Lower lobe of right lung (tissue), 2 donors: ENCODE measurements around the gene RABGEF1. TPM values are rescaled to one million over a fixed set of nuclear protein-coding genes. Genes with fewer than 3 reads are reported as not detected.
"Not testable (repeated sequence)": the region's sequence is repeated elsewhere in the genome, so short reads cannot be mapped to it uniquely, and the experiment has no call there.

Experiments used
- ATAC-seq, 2 donors: fragments of 200-7000 bp; cut with Tn5 transposase; one replicate each; pipeline ENCODE4 v1.9.1; 2020 to 2022; ENCODE audit warnings: mild to moderate bottlenecking in 2 of 2, moderate library complexity in 2 of 2
- DNase-seq: peaks from one replicate; pipeline ENCODE4 v3.0.0-alpha.2; 2020
- H3K27ac ChIP-seq: fragments of 200-600 bp; one replicate; pipeline ENCODE4 v1.8.0; 2022
- H3K27me3 ChIP-seq: fragments of 200-600 bp; one replicate; pipeline ENCODE4 v1.8.0; 2022; ENCODE audit warnings: low read depth
- H3K36me3 ChIP-seq: fragments of 200-600 bp; one replicate; pipeline ENCODE4 v1.8.0; 2022; ENCODE audit warnings: mild to moderate bottlenecking
- H3K4me1 ChIP-seq: fragments of 200-600 bp; one replicate; pipeline ENCODE4 v1.8.0; 2022
- H3K4me3 ChIP-seq: fragments of 200-600 bp; one replicate; pipeline ENCODE4 v1.8.0; 2022; ENCODE audit warnings: mild to moderate bottlenecking
- H3K9me3 ChIP-seq: fragments of 200-600 bp; one replicate; pipeline ENCODE4 v1.8.0; 2022
- intact Hi-C: fragments of 100-400 bp; cut with DNase I; formaldehyde crosslinking; loops from one replicate; pipeline ENCODE4 v1.11.0; 2022
- total RNA-seq: library from RNA; stranded (reverse); fragmentation: NEBNext Ultra II Directional; extraction: Animal tissue kit (Norgen Biotek cat#: 25700); gene quantifications from one replicate; pipeline ENCODE4 v1.2.1, GENCODE V29; 2021
- TF ChIP-seq, protein P1 (sequence below): fragments of 200-600 bp; IDR thresholded peaks from one replicate; pipeline ENCODE4 v1.8.0; 2022; ENCODE audit warnings: antibody characterized with exemption, mild to moderate bottlenecking
- donor health status: DM: no; HTN: yes; CAD: no; lungs with severe emphysema.

RABGEF1 gene
- total RNA-seq, 1 donor from 2014 or later: 24.1 TPM

- Histone ChIP-seq H3K27ac (no peak overlapping the region), H3K4me3 (no peak overlapping the region), H3K4me1 (no peaks in the 10 kb centered on the region), H3K9me3 (no peaks in the 10 kb centered on the region), H3K36me3 (peaks cover 77% of the 10 kb centered on the region), H3K27me3 (no peaks in the 10 kb centered on the region)
- DNase-seq (no peak), ATAC-seq (no peak)
- TF ChIP-seq, protein P1, sequence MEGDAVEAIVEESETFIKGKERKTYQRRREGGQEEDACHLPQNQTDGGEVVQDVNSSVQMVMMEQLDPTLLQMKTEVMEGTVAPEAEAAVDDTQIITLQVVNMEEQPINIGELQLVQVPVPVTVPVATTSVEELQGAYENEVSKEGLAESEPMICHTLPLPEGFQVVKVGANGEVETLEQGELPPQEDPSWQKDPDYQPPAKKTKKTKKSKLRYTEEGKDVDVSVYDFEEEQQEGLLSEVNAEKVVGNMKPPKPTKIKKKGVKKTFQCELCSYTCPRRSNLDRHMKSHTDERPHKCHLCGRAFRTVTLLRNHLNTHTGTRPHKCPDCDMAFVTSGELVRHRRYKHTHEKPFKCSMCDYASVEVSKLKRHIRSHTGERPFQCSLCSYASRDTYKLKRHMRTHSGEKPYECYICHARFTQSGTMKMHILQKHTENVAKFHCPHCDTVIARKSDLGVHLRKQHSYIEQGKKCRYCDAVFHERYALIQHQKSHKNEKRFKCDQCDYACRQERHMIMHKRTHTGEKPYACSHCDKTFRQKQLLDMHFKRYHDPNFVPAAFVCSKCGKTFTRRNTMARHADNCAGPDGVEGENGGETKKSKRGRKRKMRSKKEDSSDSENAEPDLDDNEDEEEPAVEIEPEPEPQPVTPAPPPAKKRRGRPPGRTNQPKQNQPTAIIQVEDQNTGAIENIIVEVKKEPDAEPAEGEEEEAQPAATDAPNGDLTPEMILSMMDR: no peak
- intact Hi-C loops: no loop called here
Observed at GRCh38 chr7:66776800-66777442, 36.4 kb downstream of the RABGEF1 start.

DNA sequence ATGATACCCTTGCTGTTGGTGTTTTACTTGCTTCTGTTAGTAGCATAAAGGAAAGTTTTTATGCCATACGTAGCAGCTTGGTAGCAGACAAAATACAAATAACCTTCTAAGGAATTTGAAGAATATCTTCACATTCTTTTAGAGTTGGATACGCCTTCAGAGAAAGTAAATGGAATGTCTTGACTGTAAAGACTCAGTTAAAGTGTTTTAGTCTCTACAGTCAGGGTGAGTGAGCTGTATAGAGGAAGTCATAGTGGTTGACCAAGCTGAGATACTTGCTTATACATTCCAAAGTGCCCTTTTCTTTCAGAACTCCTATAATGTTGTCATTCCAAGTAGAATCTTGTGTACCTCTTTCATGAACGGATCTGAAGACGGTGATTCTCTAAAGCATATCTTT is 37.7 kb downstream of the RABGEF1 start:
- H3K9me3 ChIP-seq: no peaks in the 10 kb centered on the region
- no peak overlapping the region for H3K27ac ChIP-seq
- H3K36me3 ChIP-seq: peaks cover 78% of the 10 kb centered on the region
- H3K4me3 ChIP-seq: no peak overlapping the region
- H3K4me1 ChIP-seq: no peaks in the 10 kb centered on the region
- TF ChIP-seq, protein P1: no peak
- ATAC-seq (peak in 1 of 2 donors; percentile 43), DNase-seq (no peak)
- intact Hi-C loops: no loop called here
- H3K27me3 ChIP-seq: no peaks in the 10 kb centered on the region

DNA sequence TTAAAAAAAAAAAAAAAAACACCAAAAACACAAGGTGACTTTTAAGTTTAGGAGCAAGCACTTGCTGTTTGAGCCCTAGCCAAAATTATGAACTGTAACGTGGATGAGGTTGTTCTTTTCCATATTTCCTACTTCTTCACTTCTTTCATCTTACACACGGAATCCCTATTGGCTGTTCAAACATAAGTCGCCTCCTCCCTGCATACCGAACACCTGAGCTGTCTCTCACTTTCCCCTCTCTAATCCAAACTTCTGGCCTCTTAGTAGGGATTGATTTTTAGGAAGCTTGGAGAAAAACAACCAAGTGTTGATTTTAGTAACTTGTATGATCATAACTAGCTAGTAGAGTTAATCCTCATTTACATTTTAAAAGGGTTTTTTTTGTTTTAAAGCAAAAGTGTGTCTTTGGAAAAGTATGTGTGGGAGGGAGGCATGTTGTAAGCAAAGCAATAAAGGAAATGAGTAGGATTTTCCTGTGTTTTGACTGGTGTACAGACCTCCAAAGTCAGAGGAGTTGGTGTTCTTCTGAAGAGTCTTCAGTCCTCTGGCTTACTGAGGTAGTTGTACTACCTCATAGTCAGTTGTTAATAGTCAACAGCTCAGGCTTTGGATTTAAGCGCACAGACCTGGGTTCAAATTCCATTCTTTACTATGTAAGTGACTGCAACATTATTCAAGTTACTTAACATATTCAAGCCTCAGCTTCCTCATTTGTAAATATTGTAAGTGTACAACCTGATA is 39.3 kb downstream of the RABGEF1 start:
- ATAC-seq: no peak
- Histone ChIP-seq H3K9me3 (no peaks in the 10 kb centered on the region), H3K4me1 (peaks cover 6% of the 10 kb centered on the region), H3K36me3 (peaks cover 76% of the 10 kb centered on the region), H3K27ac (no peak overlapping the region), H3K4me3 (no peak overlapping the region), H3K27me3 (no peaks in the 10 kb centered on the region)
- DNase-seq: no peak
- intact Hi-C loops: no loop called here
- TF ChIP-seq, protein P1: no peak

- peaks cover 76% of the 10 kb centered on the region for H3K36me3 ChIP-seq
Observed at GRCh38 chr7:66781408-66782090, 41.0 kb downstream of the RABGEF1 start.

DNA sequence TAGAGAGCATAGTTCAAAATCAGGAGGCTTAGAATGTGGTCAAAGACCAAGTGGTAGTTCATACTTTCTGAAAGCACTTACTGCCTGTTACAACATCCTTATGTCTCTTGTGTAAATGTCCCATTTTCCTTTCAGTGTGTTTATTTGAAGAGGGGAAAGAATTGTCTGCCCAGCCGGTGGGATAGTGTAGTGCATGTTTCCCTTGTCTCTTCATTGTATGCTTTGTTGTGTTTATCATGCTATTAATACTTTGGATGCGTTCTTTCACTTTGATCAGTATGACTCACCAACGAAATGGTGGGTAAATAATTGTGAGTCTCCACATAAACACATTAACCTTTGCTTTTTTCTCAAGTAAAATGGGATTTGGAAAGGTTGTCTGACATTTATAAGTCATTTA is 42.3 kb downstream of the RABGEF1 start:
- H3K4me3 ChIP-seq, H3K4me1 ChIP-seq, intact Hi-C loops, H3K9me3 ChIP-seq, H3K27me3 ChIP-seq, H3K27ac ChIP-seq, DNase-seq: not testable (repeated sequence)
- peak; percentile 62 to 68 for ATAC-seq
- H3K36me3 ChIP-seq: peaks cover 76% of the 10 kb centered on the region

More at GRCh38 chr7:66781408-66782090, 41.0 kb downstream of the RABGEF1 start:
- ATAC-seq (no peak), DNase-seq (no peak)
- peaks cover 6% of the 10 kb centered on the region for H3K4me1 ChIP-seq
- H3K9me3 ChIP-seq: no peaks in the 10 kb centered on the region
- H3K4me3 ChIP-seq: no peak overlapping the region
- no peak overlapping the region for H3K27ac ChIP-seq
- H3K27me3 ChIP-seq: no peaks in the 10 kb centered on the region
- intact Hi-C loops: no loop called here
- TF ChIP-seq, protein P1: no peak

GRCh38 chr7:66783887-66784595 is 43.5 kb downstream of the RABGEF1 start:
- intact Hi-C loops, H3K27ac ChIP-seq, H3K9me3 ChIP-seq, ATAC-seq, H3K4me1 ChIP-seq, DNase-seq, H3K27me3 ChIP-seq, H3K4me3 ChIP-seq: not testable (repeated sequence)
- H3K36me3 ChIP-seq: peaks cover 76% of the 10 kb centered on the region
